Measurements from ENCODE around the gene LBHD2.

- TF ChIP-seq REST (IDR thresholded peaks at IDR 0.05; ENCODE audit: insufficient read depth in 1 of 2, low read depth in 2 of 2, low read length in 1 of 2) (no peak), CTCF (IDR thresholded peaks at IDR 0.05) (no peak)
These were observed 52.6 kb downstream of the LBHD2 start for GRCh38 chr14:103136388-103137271.

All from Panc1 (cell line).